H1 (cell line): Measurements from ENCODE around the gene LMTK2.

ENCODE experiments used
- BRCA1 ChIP-seq: IDR thresholded peaks from 2 replicates; pipeline ENCODE4 v1.6.1; 2012; ENCODE audit warnings: low read depth, low read length, improper control_type of control experiment
- CTCF ChIP-seq, 3 experiments: IDR thresholded peaks; 1 replicate in 2 of 3; 2 replicates in 1 of 3; pipeline versions ENCODE4 v1.5.1 to v1.6.1; 2011; ENCODE audit warnings: low read length in 3 of 3, mild to moderate bottlenecking in 3 of 3, inconsistent platforms in 2 of 3, low read depth in 1 of 3, moderate library complexity in 1 of 3; ENCODE audit not compliant: insufficient read depth in 1 of 3; ENCODE audit errors: control extremely low read depth in 1 of 3
- HDAC6 ChIP-seq: IDR thresholded peaks from one replicate; pipeline ENCODE4 v1.7.1; 2012; ENCODE audit warnings: low read depth, mild to moderate bottlenecking, inconsistent platforms, low read length, moderate library complexity
- POLR2A ChIP-seq, 2 experiments: IDR thresholded peaks; 1 replicate in 1 of 2; 2 replicates in 1 of 2; pipeline ENCODE4 v1.6.1; 2011; ENCODE audit warnings: low read depth in 2 of 2, low read length in 2 of 2, mild to moderate bottlenecking in 2 of 2; ENCODE audit errors: control extremely low read depth in 1 of 2
- RXRA ChIP-seq: IDR thresholded peaks from 2 replicates; pipeline ENCODE4 v1.6.1; 2011; ENCODE audit warnings: low read depth, mild to moderate bottlenecking, low read length, moderate library complexity; ENCODE audit not compliant: insufficient read depth
- SIN3A ChIP-seq, 2 experiments: IDR thresholded peaks in 1 of 2; conservative IDR thresholded peaks in 1 of 2; 2 replicates each; pipeline ENCODE4 v1.6.1; 2011 to 2012; ENCODE audit warnings: low read length in 2 of 2, improper control_type of control experiment in 1 of 2, low read depth in 1 of 2, mild to moderate bottlenecking in 1 of 2
- SRF ChIP-seq: IDR thresholded peaks from 2 replicates; pipeline ENCODE4 v1.6.1; 2011; ENCODE audit warnings: mild to moderate bottlenecking, low read depth, low read length, moderate library complexity

- TF ChIP-seq POLR2A (IDR thresholded peaks at IDR 0.05; ENCODE audit: control extremely low read depth in 1 of 2, low read depth in 2 of 2, low read length in 2 of 2) (no peak), RXRA (no peak), CTCF (IDR thresholded peaks at IDR 0.05; ENCODE audit: control extremely low read depth in 1 of 3, insufficient read depth in 1 of 3, low read depth in 1 of 3, low read length in 3 of 3) (no peak), SIN3A (conservative IDR thresholded peaks at IDR 0.05 in 1 of 2, IDR thresholded peaks at IDR 0.05 in 1 of 2; ENCODE audit: low read depth in 1 of 2, low read length in 2 of 2) (no peak), BRCA1 (no peak), HDAC6 (no peak), SRF (no peak)
These were observed 30.9 kb upstream of the LMTK2 start for GRCh38 chr7:98075801-98076200.
